PC-3 (cell line): Measurements from ENCODE around the gene PM20D1.

Experiments
- CTCF ChIP-seq: fragments of 300-600 bp; sonication (generic); conservative IDR thresholded peaks from 2 replicates; pipeline ENCODE4 v1.5.1; 2017; ENCODE audit warnings: antibody characterized with exemption, low read depth, mild to moderate bottlenecking, low read length
- EZH2 ChIP-seq: fragments of 300-600 bp; sonication (generic); IDR thresholded peaks from one replicate; pipeline ENCODE4 v1.6.1; 2017; ENCODE audit warnings: antibody characterized with exemption, mild to moderate bottlenecking, low read length; ENCODE audit not compliant: unreplicated experiment
- EZH2phosphoT487 ChIP-seq: fragments of 300-600 bp; sonication (generic); IDR thresholded peaks from 2 replicates; pipeline ENCODE4 v1.6.1; 2018; ENCODE audit warnings: mild to moderate bottlenecking, antibody characterized with exemption, low read length, borderline replicate concordance

DNA sequence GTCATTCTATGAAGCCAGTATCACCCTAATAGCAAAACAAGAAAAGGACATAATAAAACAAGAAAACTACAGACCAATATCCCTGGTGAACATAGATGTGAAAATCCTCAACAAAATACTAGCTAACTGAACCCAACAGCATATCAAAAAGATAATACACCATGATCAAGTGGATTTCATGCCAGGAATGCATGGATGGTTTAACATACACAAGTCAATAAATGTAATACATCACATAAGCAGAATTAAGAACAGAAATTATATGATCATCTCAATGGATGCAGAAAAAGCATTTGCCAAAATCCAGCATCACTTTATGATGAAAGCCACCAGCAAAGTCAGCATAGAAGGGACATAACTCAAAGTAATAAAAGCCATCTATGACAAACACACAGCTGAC, 6.5 kb upstream of the PM20D1 start:
- TF ChIP-seq EZH2 (no peak), EZH2phosphoT487 (no peak), CTCF (no peak)
